Measurements from ENCODE around the gene MAB21L4. TPM values are rescaled to one million over a fixed set of nuclear protein-coding genes. Genes with fewer than 3 reads are reported as not detected.

MAB21L4 gene
- total and polyA plus RNA-seq, 2 of the 8 experiments (the other 6 are each of a cell fraction or from before 2014, with no cell fraction given): 0.11 TPM; not detected in 1

- Histone ChIP-seq H3K23me2 (ENCODE audit: low read depth, low read length) (no peaks in the 10 kb centered on the region), H3K36me3 (ENCODE audit: control insufficient read depth in 2 of 4, insufficient read depth in 4 of 4, low read length in 3 of 4) (no peaks in the 10 kb centered on the region), H3K23ac (ENCODE audit: insufficient read length) (no peak overlapping the region), H2AFZ (ENCODE audit: low read length) (no peak overlapping the region), H4K91ac (replicated peaks; ENCODE audit: insufficient read length, low read length) (no peak overlapping the region), H3K27me3 (replicated peaks in 1 of 4; ENCODE audit: control insufficient read depth in 3 of 4, extremely low read depth in 1 of 4, insufficient read depth in 3 of 4, low read length in 3 of 4) (no peaks in the 10 kb centered on the region), H2BK12ac (ENCODE audit: low read depth, low read length) (0 out of 2 replicates have a peak overlapping the region, but pooled peaks have one; percentile 9), H3K4ac (replicated peaks; ENCODE audit: insufficient read length, low read depth, low read length) (no peak overlapping the region), H2BK15ac (ENCODE audit: low read length) (no peak overlapping the region), H4K20me1 (replicated peaks in 1 of 2; ENCODE audit: control insufficient read depth in 1 of 2, insufficient read depth in 2 of 2, low read length in 2 of 2) (no peaks in the 10 kb centered on the region), H2BK120ac (replicated peaks; ENCODE audit: low read depth, low read length) (no peak overlapping the region), H3K9ac (replicated peaks in 1 of 4; ENCODE audit: extremely low read depth in 1 of 4, low read depth in 3 of 4, low read length in 3 of 4) (no peak overlapping the region), H4K8ac (ENCODE audit: extremely low read depth, insufficient read depth, low read length) (peak overlapping the region; percentile 22; the same call in 1 of the 2 replicates), H3K56ac (replicated peaks; ENCODE audit: insufficient read length, low read depth, low read length) (no peak overlapping the region), H2BK5ac (ENCODE audit: low read depth, low read length) (no peak overlapping the region), H3K27ac (ENCODE audit: low read depth, low read length) (no peak overlapping the region), H3K79me2 (ENCODE audit: control insufficient read depth in 1 of 2, insufficient read depth in 2 of 2, low read length in 2 of 2) (no peaks in the 10 kb centered on the region), H3K9me3 (ENCODE audit: insufficient read depth in 2 of 2, low read depth in 1 of 2, low read length in 1 of 2) (no peaks in the 10 kb centered on the region), H3K4me2 (ENCODE audit: insufficient read depth in 1 of 2, low read depth in 2 of 2, low read length in 2 of 2) (no peak overlapping the region), H3K18ac (ENCODE audit: extremely low read depth, low read length) (no peak overlapping the region), H2BK20ac (ENCODE audit: low read length) (no peak overlapping the region), H3K14ac (ENCODE audit: insufficient read length) (no peak overlapping the region), H3K4me3 (ENCODE audit: extremely low read depth in 1 of 4, insufficient read depth in 2 of 4, low read depth in 3 of 4, low read length in 4 of 4) (no peak overlapping the region), H3K79me1 (ENCODE audit: low read depth, low read length) (no peaks in the 10 kb centered on the region), H4K5ac (ENCODE audit: insufficient read length, low read depth, low read length) (no peak overlapping the region), H2AK5ac (ENCODE audit: low read depth, low read length) (no peak overlapping the region), H3K4me1 (replicated peaks in 1 of 4; ENCODE audit: control insufficient read depth in 3 of 4, insufficient read depth in 4 of 4, low read length in 3 of 4) (no peaks in the 10 kb centered on the region)
- DNase-seq (ENCODE audit: low read depth in 1 of 2, low spot score in 2 of 2) (peak in 1 of 2 experiments; percentile 40), FAIRE-seq (no peak)
- whole genome bisulfite sequencing, 2 experiments (ENCODE audit: extremely low coverage in 1 of 2, insufficient coverage in 1 of 2, insufficient read length in 1 of 2, insufficient replicate concordance in 2 of 2, low coverage in 1 of 2, low lambda C conversion rate in 2 of 2, missing lambda C conversion rate in 1 of 2): 87% methylated on average over 9 of the region's 11 CpGs; no CpG with 5 or more reads in 1 of the 2 experiments
- POLR2A ChIA-PET (ENCODE audit: partially characterized antibody): no interaction called here
- CTCF ChIA-PET (ENCODE audit: partially characterized antibody): interaction anchor here (1.3 kb wide), 1 partner anchor 17 kb away, joined by 6 read pairs; no protein-coding TSS in a partner anchor
- no peak for TF ChIP-seq NANOG (IDR thresholded peaks at IDR 0.05; ENCODE audit: insufficient read depth, low read depth, low read length, poor library complexity, severe bottlenecking)
Observed at GRCh38 chr2:240931319-240931949, 35.5 kb upstream of the MAB21L4 start.

Measured in H1 (cell line).